CD14-positive monocyte (primary cell): ENCODE results near the gene SHROOM1. TPM values are rescaled to one million over a fixed set of nuclear protein-coding genes. Genes with fewer than 3 reads are reported as not detected.
A peak's percentile ranks its signal among the peaks of the same experiment; 100 is the strongest.

Experiments
- DNase-seq, 3 donors: peaks; one replicate each; pipeline ENCODE4 v3.0.0-alpha.2; 2011 to 2022
- H2AFZ ChIP-seq: 2 replicates; pipeline ENCODE4 v1.6.0; 2012; ENCODE audit warnings: mild to moderate bottlenecking, low read depth, low read length, inconsistent platforms; ENCODE audit not compliant: insufficient read depth, poor library complexity, severe bottlenecking
- H3K27ac ChIP-seq, 2 donors: 1 replicate in 1 of 2; 2 replicates in 1 of 2; pipeline ENCODE4 v1.5.1; 2012 to 2013; ENCODE audit warnings: low read length in 2 of 2, control low read depth in 1 of 2, inconsistent platforms in 1 of 2, low read depth in 1 of 2, mild to moderate bottlenecking in 1 of 2
- H3K27me3 ChIP-seq, 2 donors: one replicate each; pipeline versions ENCODE4 v1.6.0 to v1.6.1; 2011 to 2013; ENCODE audit warnings: low read length in 2 of 2; ENCODE audit not compliant: control insufficient read depth in 2 of 2, insufficient read depth in 2 of 2
- H3K36me3 ChIP-seq, 2 donors: replicated peaks in 1 of 2; 1 replicate in 1 of 2; 2 replicates in 1 of 2; pipeline versions ENCODE4 v1.5.1 to v1.6.1; 2012 to 2013; ENCODE audit warnings: low read length in 2 of 2, control low read depth in 1 of 2, inconsistent platforms in 1 of 2, mild to moderate bottlenecking in 1 of 2; ENCODE audit not compliant: insufficient read depth in 2 of 2, control insufficient read depth in 1 of 2
- H3K4me1 ChIP-seq, 2 donors: 1 replicate in 1 of 2; 2 replicates in 1 of 2; pipeline versions ENCODE4 v1.5.1 to v1.6.1; 2012 to 2013; ENCODE audit warnings: low read length in 2 of 2, control low read depth in 1 of 2, inconsistent platforms in 1 of 2, mild to moderate bottlenecking in 1 of 2, moderate library complexity in 1 of 2; ENCODE audit not compliant: insufficient read depth in 2 of 2, control insufficient read depth in 1 of 2
- H3K4me2 ChIP-seq: replicated peaks from 2 replicates; pipeline ENCODE3; 2012; ENCODE audit warnings: low read length, moderate library complexity, mild to moderate bottlenecking; ENCODE audit not compliant: poor library complexity, severe bottlenecking; ENCODE audit errors: extremely low read depth
- H3K4me3 ChIP-seq, 3 experiments: fragments of 200-600 bp in 1 of 3; sonication (generic) in 1 of 3; replicated peaks in 1 of 3; 1 replicate in 2 of 3; 2 replicates in 1 of 3; pipeline ENCODE4 v1.5.1; 2011 to 2013; ENCODE audit warnings: low read length in 3 of 3, mild to moderate bottlenecking in 3 of 3, control low read depth in 2 of 3, low read depth in 2 of 3, inconsistent platforms in 1 of 3, moderate library complexity in 1 of 3
- H3K79me2 ChIP-seq: 2 replicates; pipeline ENCODE4 v1.6.0; 2012; ENCODE audit warnings: mild to moderate bottlenecking, control low read depth, inconsistent platforms, low read length, moderate library complexity; ENCODE audit not compliant: insufficient read depth
- H3K9ac ChIP-seq: 2 replicates; pipeline ENCODE4 v1.6.0; 2017; ENCODE audit warnings: low read length, mild to moderate bottlenecking; ENCODE audit not compliant: insufficient read depth, poor library complexity, severe bottlenecking
- H3K9me3 ChIP-seq, 2 donors: replicated peaks in 1 of 2; 1 replicate in 1 of 2; 2 replicates in 1 of 2; pipeline versions ENCODE4 v1.5.1 to v1.6.1; 2012 to 2013; ENCODE audit warnings: low read length in 2 of 2, control low read depth in 1 of 2; ENCODE audit not compliant: control insufficient read depth in 1 of 2, insufficient read depth in 1 of 2
- H4K20me1 ChIP-seq: 2 replicates; pipeline ENCODE4 v1.6.0; 2012; ENCODE audit warnings: mild to moderate bottlenecking, low read length, control low read depth, moderate library complexity; ENCODE audit not compliant: insufficient read depth
- H3K27ac Mint-ChIP-seq, 7 donors: one replicate each; pipeline ENCODE4 v1.8.0; 2020; ENCODE audit warnings: mild to moderate bottlenecking in 7 of 7, mixed read lengths in 7 of 7, moderate library complexity in 6 of 7, inconsistent platforms in 2 of 7
- H3K27me3 Mint-ChIP-seq, 3 donors: one replicate each; pipeline ENCODE4 v1.8.0; 2021 to 2022; ENCODE audit warnings: low read depth in 3 of 3, mild to moderate bottlenecking in 3 of 3, mixed read lengths in 3 of 3, moderate library complexity in 3 of 3, inconsistent platforms in 1 of 3
- H3K36me3 Mint-ChIP-seq, 2 donors: one replicate each; pipeline ENCODE4 v1.8.0; 2020; ENCODE audit warnings: mixed read lengths in 2 of 2, inconsistent platforms in 1 of 2, mild to moderate bottlenecking in 1 of 2
- H3K4me1 Mint-ChIP-seq: one replicate; pipeline ENCODE4 v1.8.0; 2020; ENCODE audit warnings: mild to moderate bottlenecking, mixed read lengths
- H3K4me3 Mint-ChIP-seq, 2 donors: one replicate each; pipeline ENCODE4 v1.8.0; 2020; ENCODE audit warnings: mild to moderate bottlenecking in 2 of 2, mixed read lengths in 2 of 2, moderate library complexity in 1 of 2
- H3K9me3 Mint-ChIP-seq, 7 donors: one replicate each; pipeline ENCODE4 v1.8.0; 2020 to 2022; ENCODE audit warnings: mixed read lengths in 7 of 7, mild to moderate bottlenecking in 6 of 7, moderate library complexity in 6 of 7, inconsistent platforms in 2 of 7
- CTCF ChIP-seq: fragments of 200-600 bp; IDR thresholded peaks from one replicate; pipeline ENCODE4 v1.8.0; 2022; ENCODE audit warnings: antibody characterized with exemption, mild to moderate bottlenecking
- WGBS: methylation state at CpG from one replicate; pipeline ENCODE4 v1.1.5; 2013; ENCODE audit warnings: missing lambda C conversion rate; ENCODE audit not compliant: insufficient coverage; 5-methylcytosine and 5-hydroxymethylcytosine counted together
- intact Hi-C, 2 donors: fragments of 100-400 bp; cut with micrococcal nuclease; formaldehyde crosslinking; loops; one replicate each; pipeline versions ENCODE4 v1.15.0 to v1.15.1; 2023
- polyA plus RNA-seq, 3 donors: library from polyadenylated mRNA; depleted of rRNA in 1 of 3; unstranded in 2 of 3; stranded (reverse) in 1 of 3; fragments of 300-500 nt in 2 of 3; fragments of >200 nt in 1 of 3; fragmentation: Illumina TruSeq in 2 of 3; gene quantifications; 1 replicate in 2 of 3; 2 replicates in 1 of 3; pipeline ENCODE4 v1.2.3, GENCODE V29; 2012 to 2021

SHROOM1 gene
- polyA plus RNA-seq, 3 donors, result 6.4 to 27.0 (median 16.1) TPM

GRCh38 chr5:132840313-132840712 is 9.9 kb upstream of the SHROOM1 start:
- H3K4me2 ChIP-seq, result peak overlapping the region; percentile 54
- H2AFZ ChIP-seq, result peak overlapping the region; percentile 62
- peak overlapping the region in 1 of 3 experiments; percentile 52 for H3K4me3 ChIP-seq
- H3K79me2 ChIP-seq, result no peaks in the 10 kb centered on the region
- H3K27ac ChIP-seq, result peak overlapping the region; percentile 66 to 87
- intact Hi-C loops, result no loop called here
- no peaks in the 10 kb centered on the region for H4K20me1 ChIP-seq
- Mint-ChIP-seq H3K27me3 (peaks cover 0 to 2% (median 1%) of the 10 kb centered on the region in 3 donors), H3K27ac (peak overlapping the region; percentile 78 to 94 (median 88)), H3K4me1 (peaks cover 63% of the 10 kb centered on the region), H3K36me3 (no peaks in the 10 kb centered on the region), H3K4me3 (peak overlapping the region in 1 of 2 donors; percentile 67), H3K9me3 (peaks cover 0 to 2% (median 0%) of the 10 kb centered on the region in 7 donors)
- WGBS, result no CpG with 5 or more reads among the region's 3 CpGs
- H3K36me3 ChIP-seq, result no peaks in the 10 kb centered on the region
- H3K4me1 ChIP-seq, result peaks cover 64 to 67% of the 10 kb centered on the region in 2 donors
- H3K9me3 ChIP-seq, result no peaks in the 10 kb centered on the region
- no peak for DNase-seq
- no peak overlapping the region for H3K9ac ChIP-seq
- no peaks in the 10 kb centered on the region for H3K27me3 ChIP-seq
- no peak for TF ChIP-seq CTCF

- Mint-ChIP-seq H3K9me3 (peaks cover 0 to 2% (median 0%) of the 10 kb centered on the region in 7 donors), H3K27me3 (peaks cover 0 to 2% (median under 1%) of the 10 kb centered on the region in 3 donors), H3K27ac (peak overlapping the region; percentile 78 to 94 (median 88)), H3K4me1 (peaks cover 63% of the 10 kb centered on the region), H3K4me3 (peak overlapping the region in 1 of 2 donors; percentile 67), H3K36me3 (no peaks in the 10 kb centered on the region)
- intact Hi-C loops, result no loop called here
- Histone ChIP-seq H3K36me3 (no peaks in the 10 kb centered on the region), H3K27me3 (no peaks in the 10 kb centered on the region), H3K9ac (peak overlapping the region; percentile 11), H2AFZ (peak overlapping the region; percentile 62), H3K4me3 (peak overlapping the region in 1 of 3 experiments; percentile 52), H3K27ac (peak overlapping the region; percentile 66 to 87), H3K9me3 (no peaks in the 10 kb centered on the region), H3K4me2 (peak overlapping the region; percentile 54), H3K79me2 (no peaks in the 10 kb centered on the region), H3K4me1 (peaks cover 64 to 67% of the 10 kb centered on the region in 2 donors), H4K20me1 (no peaks in the 10 kb centered on the region)
- peak in 2 of 3 donors; percentile 23 to 36 for DNase-seq
- no CpG with 5 or more reads among the region's 8 CpGs for WGBS
- TF ChIP-seq CTCF, result no peak
Observed at GRCh38 chr5:132839426-132840301, 9.2 kb upstream of the SHROOM1 start.
